Endodermal cell (in vitro differentiated cells): ENCODE measurements around the gene MYO5B. TPM values are rescaled to one million over a fixed set of nuclear protein-coding genes. Genes with fewer than 3 reads are reported as not detected.

Experiments
- DNase-seq: peaks from one replicate; pipeline ENCODE4 v3.0.0-alpha.2; 2017
- H3K27ac ChIP-seq: 2 replicates; pipeline ENCODE4 v1.5.1; 2013; ENCODE audit warnings: mild to moderate bottlenecking, low read depth, low read length, moderate library complexity
- H3K27me3 ChIP-seq: 2 replicates; pipeline ENCODE4 v1.6.1; 2013; ENCODE audit warnings: mild to moderate bottlenecking, low read length, moderate library complexity; ENCODE audit not compliant: insufficient read depth, control insufficient read depth, poor library complexity, severe bottlenecking
- H3K36me3 ChIP-seq: 2 replicates; pipeline ENCODE4 v1.7.0; 2013; ENCODE audit warnings: mild to moderate bottlenecking, low read length, moderate library complexity; ENCODE audit not compliant: control insufficient read depth, insufficient read depth
- H3K4me1 ChIP-seq: one replicate; pipeline ENCODE4 v1.7.0; 2013; ENCODE audit warnings: low read length; ENCODE audit not compliant: control insufficient read depth, insufficient read depth
- H3K4me3 ChIP-seq: 2 replicates; pipeline ENCODE4 v1.5.1; 2013; ENCODE audit warnings: mild to moderate bottlenecking, low read length, moderate library complexity
- H3K9ac ChIP-seq: 2 replicates; pipeline ENCODE4 v1.6.1; 2013; ENCODE audit warnings: mild to moderate bottlenecking, low read length, moderate library complexity; ENCODE audit not compliant: poor library complexity, severe bottlenecking; ENCODE audit errors: extremely low read depth
- H3K9me3 ChIP-seq: 2 replicates; pipeline ENCODE4 v1.6.1; 2013; ENCODE audit warnings: mild to moderate bottlenecking, low read length, moderate library complexity; ENCODE audit not compliant: control insufficient read depth
- H3K27ac Mint-ChIP-seq: 2 replicates; pipeline ENCODE4 v1.8.0; 2020; ENCODE audit warnings: mixed read lengths
- H3K27me3 Mint-ChIP-seq: 2 replicates; pipeline ENCODE4 v1.8.0; 2021; ENCODE audit warnings: mild to moderate bottlenecking, mixed read lengths; ENCODE audit not compliant: insufficient read depth
- H3K36me3 Mint-ChIP-seq: 2 replicates; pipeline ENCODE4 v1.8.0; 2020; ENCODE audit warnings: low read depth, mixed read lengths
- H3K4me1 Mint-ChIP-seq: 2 replicates; pipeline ENCODE4 v1.8.0; 2020; ENCODE audit warnings: mixed read lengths
- H3K4me3 Mint-ChIP-seq: 2 replicates; pipeline ENCODE4 v1.8.0; 2020; ENCODE audit warnings: mild to moderate bottlenecking, moderate library complexity, mixed read lengths
- H3K9me3 Mint-ChIP-seq: 2 replicates; pipeline ENCODE4 v1.8.0; 2020; ENCODE audit warnings: mild to moderate bottlenecking, mixed read lengths
- WGBS, 2 experiments: methylation state at CpG; one replicate each; pipeline versions ENCODE4 v1.1.5 to v1.1.7; 2013; ENCODE audit warnings: missing lambda C conversion rate in 2 of 2, mixed read lengths in 1 of 2; ENCODE audit not compliant: insufficient coverage in 1 of 2, insufficient read length in 1 of 2; 5-methylcytosine and 5-hydroxymethylcytosine counted together
- total RNA-seq, 2 donors: library from RNA; stranded (reverse); fragmentation: NEBNext Ultra II Directional in 1 of 2; extraction: Animal tissue kit (Norgen Biotek cat#: 25700) in 1 of 2; gene quantifications; 2 replicates in 1 of 2; 3 replicates in 1 of 2; pipeline ENCODE4 v1.2.1, GENCODE V29; 2021
- TF ChIP-seq, protein P1 (sequence below): fragments of 200-600 bp; sonication (generic); conservative IDR thresholded peaks from 2 replicates; pipeline ENCODE4 v1.5.0; 2021; ENCODE audit warnings: antibody characterized with exemption, mild to moderate bottlenecking

Gene MYO5B
- total RNA-seq, 2 donors from 2014 or later: 12.2 to 16.8 TPM

DNA sequence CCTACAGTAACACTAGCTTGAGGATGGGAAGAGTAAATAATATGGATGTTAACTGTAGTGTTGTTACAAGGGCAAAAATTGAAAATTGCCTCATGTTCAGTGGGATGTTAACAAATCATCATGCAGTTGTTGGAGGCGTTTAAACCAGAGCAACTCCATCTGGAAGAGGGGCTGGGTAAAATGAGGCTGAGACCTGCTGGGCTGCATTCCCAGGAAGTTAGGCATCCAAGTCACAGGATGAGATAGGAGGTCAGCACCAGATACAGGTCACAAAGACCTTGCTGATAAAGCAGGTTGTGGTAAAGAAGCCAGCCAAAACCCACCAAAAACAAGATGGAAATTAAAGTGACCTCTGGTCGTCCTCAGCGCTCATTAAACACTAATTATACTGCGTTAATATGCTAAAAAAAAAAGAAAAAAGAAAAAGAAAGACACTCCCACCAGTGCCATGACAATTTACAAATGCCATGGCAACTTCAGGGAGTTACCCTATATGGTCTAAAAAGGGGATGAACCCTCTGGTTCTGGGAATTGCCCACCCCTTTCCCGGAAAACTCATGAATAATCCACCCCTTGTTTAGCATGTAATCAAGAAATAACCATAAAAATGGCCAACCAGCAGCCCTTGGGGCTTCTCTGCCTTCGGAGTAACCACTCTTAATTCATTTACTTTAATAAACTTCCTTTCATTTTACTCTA lies 101.4 kb downstream of the MYO5B start:
- H3K36me3 ChIP-seq: no peaks in the 10 kb centered on the region
- H3K4me1 ChIP-seq: no peaks in the 10 kb centered on the region
- no peaks in the 10 kb centered on the region for H3K27me3 ChIP-seq
- H3K4me3 ChIP-seq: no peak overlapping the region
- peaks cover 1% of the 10 kb centered on the region for H3K27me3 Mint-ChIP-seq
- TF ChIP-seq, protein P1, sequence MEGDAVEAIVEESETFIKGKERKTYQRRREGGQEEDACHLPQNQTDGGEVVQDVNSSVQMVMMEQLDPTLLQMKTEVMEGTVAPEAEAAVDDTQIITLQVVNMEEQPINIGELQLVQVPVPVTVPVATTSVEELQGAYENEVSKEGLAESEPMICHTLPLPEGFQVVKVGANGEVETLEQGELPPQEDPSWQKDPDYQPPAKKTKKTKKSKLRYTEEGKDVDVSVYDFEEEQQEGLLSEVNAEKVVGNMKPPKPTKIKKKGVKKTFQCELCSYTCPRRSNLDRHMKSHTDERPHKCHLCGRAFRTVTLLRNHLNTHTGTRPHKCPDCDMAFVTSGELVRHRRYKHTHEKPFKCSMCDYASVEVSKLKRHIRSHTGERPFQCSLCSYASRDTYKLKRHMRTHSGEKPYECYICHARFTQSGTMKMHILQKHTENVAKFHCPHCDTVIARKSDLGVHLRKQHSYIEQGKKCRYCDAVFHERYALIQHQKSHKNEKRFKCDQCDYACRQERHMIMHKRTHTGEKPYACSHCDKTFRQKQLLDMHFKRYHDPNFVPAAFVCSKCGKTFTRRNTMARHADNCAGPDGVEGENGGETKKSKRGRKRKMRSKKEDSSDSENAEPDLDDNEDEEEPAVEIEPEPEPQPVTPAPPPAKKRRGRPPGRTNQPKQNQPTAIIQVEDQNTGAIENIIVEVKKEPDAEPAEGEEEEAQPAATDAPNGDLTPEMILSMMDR: no peak
- H3K4me3 Mint-ChIP-seq: no peak overlapping the region
- no peaks in the 10 kb centered on the region for H3K9me3 Mint-ChIP-seq
- peaks cover 18% of the 10 kb centered on the region for H3K4me1 Mint-ChIP-seq
- no peak overlapping the region for H3K27ac Mint-ChIP-seq
- H3K9ac ChIP-seq: no peak overlapping the region
- DNase-seq: no peak
- H3K9me3 ChIP-seq: no peaks in the 10 kb centered on the region
- H3K36me3 Mint-ChIP-seq: no peaks in the 10 kb centered on the region
- WGBS, 2 experiments: 79 to 90% methylated on average over 3 to 6 of the region's 6 CpGs
- H3K27ac ChIP-seq: no peak overlapping the region

DNA sequence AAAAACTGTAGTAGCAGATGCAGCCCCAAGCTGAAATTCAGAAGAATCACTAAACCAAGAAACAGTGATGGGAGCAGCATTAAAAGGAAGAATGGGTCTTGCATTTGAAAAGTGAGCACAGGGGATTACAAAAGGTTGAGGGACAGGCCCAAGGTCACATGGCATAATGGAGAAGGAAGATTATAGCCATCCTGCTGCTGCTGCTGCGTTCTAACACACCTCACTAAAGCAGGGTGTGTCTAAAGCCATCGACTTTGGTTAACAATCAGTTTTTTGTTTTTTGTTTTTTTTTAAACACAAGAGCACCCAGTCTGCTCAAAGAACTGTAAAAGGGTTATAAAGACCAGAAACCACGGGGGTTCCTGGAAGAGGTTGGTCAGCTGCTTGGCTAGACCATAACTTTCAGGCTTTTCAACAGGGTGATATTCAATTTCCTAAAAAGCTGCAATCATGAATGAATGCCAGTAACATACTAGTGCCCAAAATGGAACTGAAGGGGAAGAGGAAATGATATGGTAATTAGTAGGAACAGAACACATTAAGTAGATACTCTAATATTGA lies 102.6 kb downstream of the MYO5B start:
- no peak overlapping the region for H3K4me3 ChIP-seq
- H3K9me3 Mint-ChIP-seq: no peaks in the 10 kb centered on the region
- no peak overlapping the region for H3K27ac Mint-ChIP-seq
- no peaks in the 10 kb centered on the region for H3K4me1 ChIP-seq
- H3K9ac ChIP-seq: no peak overlapping the region
- 42 to 48% methylated on average over 2 to 3 of the region's 3 CpGs for WGBS, 2 experiments
- no peaks in the 10 kb centered on the region for H3K27me3 ChIP-seq
- H3K9me3 ChIP-seq: no peaks in the 10 kb centered on the region
- no peaks in the 10 kb centered on the region for H3K36me3 Mint-ChIP-seq
- H3K4me3 Mint-ChIP-seq: no peak overlapping the region
- peaks cover 18% of the 10 kb centered on the region for H3K4me1 Mint-ChIP-seq
- no peaks in the 10 kb centered on the region for H3K36me3 ChIP-seq
- TF ChIP-seq, protein P1: no peak
- peaks cover 1% of the 10 kb centered on the region for H3K27me3 Mint-ChIP-seq
- no peak for DNase-seq
- no peak overlapping the region for H3K27ac ChIP-seq

DNA sequence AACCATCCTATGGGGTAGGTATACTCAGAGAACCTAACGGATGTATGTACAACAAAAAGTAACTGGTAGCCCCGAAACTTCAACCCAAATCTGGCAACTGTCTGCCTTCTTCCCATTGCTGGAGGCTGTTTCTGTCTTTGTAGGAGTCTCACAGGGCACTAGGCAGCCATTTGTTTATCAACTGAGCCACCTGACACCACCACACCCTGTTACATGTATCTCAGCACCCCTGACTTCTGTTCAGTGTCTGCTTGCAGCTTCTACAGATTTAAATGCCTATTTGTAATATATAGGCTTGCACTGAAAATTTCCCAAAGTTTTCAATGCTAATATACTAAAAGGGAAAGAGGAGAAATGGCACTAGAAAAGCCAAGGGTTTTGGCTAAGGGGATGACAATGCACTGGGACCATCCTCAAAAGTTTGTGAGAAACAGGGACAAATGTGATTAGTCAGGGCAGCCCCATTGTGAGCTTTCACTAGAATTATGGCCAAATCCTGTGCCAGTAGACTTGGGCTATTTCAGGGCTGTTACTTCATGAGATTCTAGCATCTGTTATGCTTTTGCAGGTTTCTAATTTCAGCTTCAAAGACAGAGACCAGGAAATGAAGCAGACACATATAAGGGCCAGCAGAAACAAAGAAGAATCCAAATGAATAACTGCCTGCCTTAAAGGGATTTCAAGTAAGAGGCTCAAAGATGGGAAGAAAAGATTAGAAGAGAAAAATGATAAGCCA lies 103.3 kb downstream of the MYO5B start:
- H3K9ac ChIP-seq: no peak overlapping the region
- Mint-ChIP-seq H3K4me1 (peaks cover 18% of the 10 kb centered on the region), H3K27ac (no peak overlapping the region), H3K36me3 (no peaks in the 10 kb centered on the region), H3K9me3 (no peaks in the 10 kb centered on the region), H3K27me3 (peaks cover 1% of the 10 kb centered on the region), H3K4me3 (no peak overlapping the region)
- no peak overlapping the region for H3K27ac ChIP-seq
- TF ChIP-seq, protein P1: no peak
- no peaks in the 10 kb centered on the region for H3K27me3 ChIP-seq
- no peak overlapping the region for H3K4me3 ChIP-seq
- no peaks in the 10 kb centered on the region for H3K9me3 ChIP-seq
- no peaks in the 10 kb centered on the region for H3K36me3 ChIP-seq
- WGBS, 2 experiments: 93 to 100% methylated on average over 2 of the region's 2 CpGs
- H3K4me1 ChIP-seq: no peaks in the 10 kb centered on the region
- no peak for DNase-seq
